ENCODE data around the gene CMTM5.
A peak's percentile ranks its signal among the peaks of the same experiment; 100 is the strongest.

The CMTM5 gene

GRCh38 chr14:23365036-23365731, 11.7 kb upstream of the CMTM5 start, which contains the start of gene EFS:
Gene EFS (minus strand): TSS chr14:23365172. CDS start chr14:23365025, 147 bp downstream.
- peak within 1 kb of the TSS; percentile 61 for H3K4me3 ChIP-seq (ENCODE audit: low read depth, low read length)
- TF ChIP-seq, protein P1, sequence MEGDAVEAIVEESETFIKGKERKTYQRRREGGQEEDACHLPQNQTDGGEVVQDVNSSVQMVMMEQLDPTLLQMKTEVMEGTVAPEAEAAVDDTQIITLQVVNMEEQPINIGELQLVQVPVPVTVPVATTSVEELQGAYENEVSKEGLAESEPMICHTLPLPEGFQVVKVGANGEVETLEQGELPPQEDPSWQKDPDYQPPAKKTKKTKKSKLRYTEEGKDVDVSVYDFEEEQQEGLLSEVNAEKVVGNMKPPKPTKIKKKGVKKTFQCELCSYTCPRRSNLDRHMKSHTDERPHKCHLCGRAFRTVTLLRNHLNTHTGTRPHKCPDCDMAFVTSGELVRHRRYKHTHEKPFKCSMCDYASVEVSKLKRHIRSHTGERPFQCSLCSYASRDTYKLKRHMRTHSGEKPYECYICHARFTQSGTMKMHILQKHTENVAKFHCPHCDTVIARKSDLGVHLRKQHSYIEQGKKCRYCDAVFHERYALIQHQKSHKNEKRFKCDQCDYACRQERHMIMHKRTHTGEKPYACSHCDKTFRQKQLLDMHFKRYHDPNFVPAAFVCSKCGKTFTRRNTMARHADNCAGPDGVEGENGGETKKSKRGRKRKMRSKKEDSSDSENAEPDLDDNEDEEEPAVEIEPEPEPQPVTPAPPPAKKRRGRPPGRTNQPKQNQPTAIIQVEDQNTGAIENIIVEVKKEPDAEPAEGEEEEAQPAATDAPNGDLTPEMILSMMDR (IDR thresholded peaks at IDR 0.05; ENCODE audit: low read depth, low read length): no peak

GRCh38 chr14:23365732-23366425, 11.0 kb upstream of the CMTM5 start:
- TF ChIP-seq, protein P1 (IDR thresholded peaks at IDR 0.05; ENCODE audit: low read depth, low read length): no peak
- H3K4me3 ChIP-seq (ENCODE audit: low read depth, low read length): peak overlapping the region; percentile 61

GRCh38 chr14:23366426-23366921, 10.4 kb upstream of the CMTM5 start:
- TF ChIP-seq, protein P1 (IDR thresholded peaks at IDR 0.05; ENCODE audit: low read depth, low read length): no peak
- H3K4me3 ChIP-seq (ENCODE audit: low read depth, low read length): peak overlapping the region; percentile 61

- no peak overlapping the region for H3K4me3 ChIP-seq (ENCODE audit: low read depth, low read length)
- TF ChIP-seq, protein P1 (IDR thresholded peaks at IDR 0.05; ENCODE audit: low read depth, low read length): no peak
These were observed 6.6 kb upstream of the CMTM5 start for GRCh38 chr14:23370221-23370620.

DNA sequence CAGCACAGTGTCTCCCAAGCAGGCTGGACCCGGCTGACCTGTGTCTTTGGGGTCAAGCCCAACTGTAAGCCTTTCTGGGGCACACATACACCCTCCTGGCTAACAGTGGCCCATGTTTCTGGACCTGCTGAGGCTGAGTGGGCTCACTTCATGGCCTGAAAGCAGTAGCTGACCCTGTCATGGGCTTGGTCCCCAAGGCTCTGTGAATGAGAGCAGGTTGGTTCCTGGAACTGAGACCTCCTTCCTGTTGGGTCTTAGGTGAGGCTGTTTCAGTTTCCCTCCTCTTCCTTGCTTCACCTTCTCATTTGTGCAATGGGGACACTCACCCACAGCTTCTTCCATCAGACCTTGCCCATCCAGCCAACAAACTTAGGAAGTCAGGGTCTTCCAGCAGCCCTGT, 5.0 kb upstream of the CMTM5 start:
- TF ChIP-seq, protein P1 (IDR thresholded peaks at IDR 0.05; ENCODE audit: low read depth, low read length): no peak
- no peak overlapping the region for H3K4me3 ChIP-seq (ENCODE audit: low read depth, low read length)

GRCh38 chr14:23372509-23372908, 4.3 kb upstream of the CMTM5 start, which contains the start of gene IL25:
Gene IL25 (plus strand): TSS chr14:23372809.
- TF ChIP-seq, protein P1 (IDR thresholded peaks at IDR 0.05; ENCODE audit: low read depth, low read length): no peak
- no peak within 1 kb of the TSS for H3K4me3 ChIP-seq (ENCODE audit: low read depth, low read length)

- TF ChIP-seq, protein P1 (IDR thresholded peaks at IDR 0.05; ENCODE audit: low read depth, low read length): no peak
These were observed 3.8 kb upstream of the CMTM5 start for GRCh38 chr14:23373041-23373440.

More at GRCh38 chr14:23373041-23373440, 3.8 kb upstream of the CMTM5 start:
- no peak overlapping the region for H3K4me3 ChIP-seq (ENCODE audit: low read depth, low read length)
